ENCODE measurements around the gene NT5DC3.

- TF ChIP-seq POLR2A (IDR thresholded peaks at IDR 0.05): no peak
- TF ChIP-seq CTCF (IDR thresholded peaks at IDR 0.05): no peak
Observed at GRCh38 chr12:103864710-103865109, 23.7 kb upstream of the NT5DC3 start.
